Left colon (tissue), 2 donors: ENCODE data around the gene REC114. TPM values are rescaled to one million over a fixed set of nuclear protein-coding genes. Genes with fewer than 3 reads are reported as not detected.
"Not testable (repeated sequence)": the region's sequence is repeated elsewhere in the genome, so short reads cannot be mapped to it uniquely, and the experiment has no call there.

ENCODE experiments used
- ATAC-seq: fragments of 200-7000 bp; cut with Tn5 transposase; one replicate; pipeline ENCODE4 v1.9.1; 2020; ENCODE audit warnings: mild to moderate bottlenecking, moderate library complexity
- DNase-seq, 2 donors: peaks; one replicate each; pipeline ENCODE4 v3.0.0-alpha.2; 2020
- intact Hi-C, 2 donors: fragments of 100-400 bp; cut with DNase I in 1 of 2; cut with micrococcal nuclease in 1 of 2; formaldehyde crosslinking; loops; one replicate each; pipeline versions ENCODE4 v1.11.2 to v1.14.0; 2022; cut with DNase I, micrococcal nuclease
- long read RNA-seq: library from polyadenylated mRNA; unstranded; transcript quantifications from one replicate; pipeline ENCODE4 v2.0.0, GENCODE V29; 2021
- total RNA-seq, 2 donors: library from RNA; stranded (reverse); fragmentation: NEBNext Ultra II Directional; extraction: Animal tissue kit (Norgen Biotek cat#: 25700); gene quantifications; one replicate each; pipeline ENCODE4 v1.2.1, GENCODE V29; 2021
- donor health status: DM: no; HTN: no; CAD: no.
- donor health status: DM: yes; HTN: yes; CAD: no.

The REC114 gene
- not detected for total RNA-seq
- long read RNA-seq, partial matches to known transcripts = 0 of 2 reads
- long read RNA-seq, other reads (novel, unspliced or antisense) = 2 of 2 reads

DNA sequence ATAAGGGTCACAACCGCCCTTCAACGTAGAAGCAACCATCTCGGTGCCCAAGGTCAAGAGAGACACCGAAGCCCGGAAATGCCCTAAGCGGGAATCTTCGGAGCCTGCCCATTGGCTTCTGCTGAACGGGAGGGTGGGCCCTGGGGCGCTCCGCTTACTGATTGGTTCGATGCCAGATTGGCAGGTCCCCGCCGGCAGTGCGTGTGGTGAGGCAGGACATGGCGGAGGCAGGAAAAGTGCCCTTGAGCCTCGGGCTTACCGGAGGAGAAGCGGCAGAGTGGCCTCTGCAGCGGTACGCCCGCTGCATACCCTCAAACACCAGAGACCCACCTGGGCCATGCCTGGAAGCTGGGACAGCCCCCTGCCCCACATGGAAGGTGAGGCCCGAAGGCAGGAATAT lies at the start of gene REC114:
Gene REC114, plus strand, starts transcription at position 197 of the 400 bp plus-strand sequence. Its CDS starts 22 bp downstream, at position 219.
- ATAC-seq (no peak), DNase-seq (no peak)
- intact Hi-C loops = no loop called here

- intact Hi-C loops = no loop called here
- no peak for DNase-seq
- ATAC-seq = no peak
Observed at GRCh38 chr15:73393336-73393735, 49.6 kb upstream of the REC114 start.

DNA sequence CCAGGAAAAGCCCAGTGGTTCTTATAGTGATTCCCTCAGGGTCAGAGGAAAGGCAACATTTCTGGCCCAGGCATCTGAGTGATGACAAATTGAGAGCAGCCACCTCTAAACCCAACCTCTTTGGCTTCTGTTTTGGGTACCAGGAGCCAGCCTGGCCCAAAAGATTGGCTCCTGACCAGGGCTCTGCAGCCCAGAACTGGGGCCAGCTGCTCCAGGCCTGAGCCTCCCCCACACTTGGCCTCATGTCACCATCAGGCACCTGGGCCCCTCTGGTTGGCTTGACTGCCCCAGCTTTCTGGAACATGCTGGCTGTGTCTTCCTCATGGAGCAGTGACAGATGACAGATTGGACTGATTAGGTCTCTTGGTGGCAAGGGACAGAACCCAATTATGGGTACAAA lies 48.2 kb upstream of the REC114 start:
- no peak for DNase-seq
- intact Hi-C loops = no loop called here
- ATAC-seq = no peak

DNA sequence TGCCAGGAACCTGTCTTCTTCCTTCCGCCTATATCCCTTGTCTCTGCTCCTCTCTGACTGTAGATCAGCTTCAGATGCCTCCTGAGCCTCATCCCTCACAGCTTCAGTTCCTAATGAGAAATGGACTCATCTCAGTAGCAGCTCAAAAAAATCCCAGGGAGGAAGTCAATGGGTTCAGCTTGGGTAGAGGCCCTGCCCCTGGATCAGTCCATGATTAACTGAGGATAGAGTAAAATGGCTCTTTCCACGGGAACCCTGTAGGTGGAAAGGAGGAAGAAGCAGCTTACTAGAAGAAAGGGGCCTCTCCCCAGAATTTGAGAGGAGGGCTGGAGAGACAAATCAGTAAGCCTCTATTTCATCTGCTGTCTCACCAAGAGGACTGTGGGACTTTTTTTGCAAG lies 47.3 kb upstream of the REC114 start:
- ATAC-seq = no peak
- intact Hi-C loops = no loop called here
- no peak for DNase-seq

DNA sequence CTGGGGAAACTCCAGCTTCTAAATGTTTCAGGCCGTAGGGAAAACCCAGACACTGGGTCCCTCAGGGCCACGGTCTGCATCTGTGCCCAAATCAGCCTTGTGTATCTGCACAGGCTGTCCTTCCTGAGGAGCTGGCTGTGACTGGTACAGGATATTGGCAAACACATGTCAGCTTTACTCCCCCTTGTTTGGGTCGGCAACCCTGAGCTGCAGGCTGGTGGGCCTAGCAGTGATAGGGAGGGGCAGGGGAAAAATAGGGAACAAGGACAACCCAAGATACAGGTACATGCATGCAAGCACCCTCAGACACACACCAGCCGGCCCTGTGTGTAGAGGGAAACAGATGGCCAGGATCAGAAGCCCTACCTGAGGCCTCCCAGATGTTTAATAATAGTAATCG lies 45.5 kb upstream of the REC114 start:
- ATAC-seq = no peak

GRCh38 chr15:73398861-73399260 lies 44.1 kb upstream of the REC114 start:
- no peak for ATAC-seq
- no peak for DNase-seq
- intact Hi-C loops = no loop called here

More for the DNA sequence above, 45.5 kb upstream of the REC114 start:
- intact Hi-C loops = no loop called here
- no peak for DNase-seq

GRCh38 chr15:73400222-73400621 lies 42.7 kb upstream of the REC114 start:
- ATAC-seq, DNase-seq, intact Hi-C loops: not testable (repeated sequence)

GRCh38 chr15:73403171-73403570 lies 39.8 kb upstream of the REC114 start:
- DNase-seq (no peak), ATAC-seq (no peak)
- intact Hi-C loops = no loop called here

GRCh38 chr15:73414876-73415275 lies 28.1 kb upstream of the REC114 start:
- DNase-seq (no peak), ATAC-seq (no peak)
- intact Hi-C loops = no loop called here

DNA sequence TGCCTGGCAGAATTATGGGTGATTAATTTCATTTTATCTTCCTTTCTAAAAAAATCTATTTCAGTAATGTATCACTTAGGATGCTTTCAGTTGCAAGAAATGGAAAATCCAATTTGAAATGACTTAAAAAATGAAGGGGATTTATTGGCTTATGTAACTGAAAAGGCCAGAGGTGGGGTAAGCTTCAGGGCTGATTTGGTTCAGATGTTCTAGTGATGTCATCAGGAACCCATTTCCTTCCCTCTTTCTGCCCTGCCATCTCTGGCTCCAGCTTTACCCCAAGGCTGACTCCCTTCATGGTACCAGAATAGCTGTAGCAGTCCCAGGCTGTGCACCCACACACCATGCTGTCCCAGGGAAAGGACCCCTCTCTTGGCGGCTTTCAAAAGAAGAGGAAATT lies 18.5 kb upstream of the REC114 start:
- DNase-seq (no peak), ATAC-seq (no peak)
- intact Hi-C loops = no loop called here

DNA sequence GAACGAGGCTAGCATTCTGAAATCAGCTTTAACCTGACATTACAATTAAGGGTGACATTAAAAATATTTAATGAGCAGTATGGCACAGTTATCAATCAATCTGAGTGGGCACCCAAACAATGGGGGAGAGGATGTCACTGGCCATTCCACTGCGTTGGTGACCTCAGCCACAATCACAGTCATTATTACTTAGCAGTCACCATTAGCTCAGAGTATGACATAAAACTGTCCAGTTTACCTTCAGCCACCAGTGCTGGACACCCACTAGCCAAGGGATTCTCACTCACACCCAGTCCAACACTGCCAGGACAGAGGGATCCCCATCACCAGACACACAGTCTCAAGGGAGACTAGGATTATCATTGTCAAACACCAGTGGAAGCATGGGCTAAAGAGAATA lies 17.5 kb upstream of the REC114 start:
- DNase-seq = no peak
- no peak for ATAC-seq
- intact Hi-C loops = no loop called here

DNA sequence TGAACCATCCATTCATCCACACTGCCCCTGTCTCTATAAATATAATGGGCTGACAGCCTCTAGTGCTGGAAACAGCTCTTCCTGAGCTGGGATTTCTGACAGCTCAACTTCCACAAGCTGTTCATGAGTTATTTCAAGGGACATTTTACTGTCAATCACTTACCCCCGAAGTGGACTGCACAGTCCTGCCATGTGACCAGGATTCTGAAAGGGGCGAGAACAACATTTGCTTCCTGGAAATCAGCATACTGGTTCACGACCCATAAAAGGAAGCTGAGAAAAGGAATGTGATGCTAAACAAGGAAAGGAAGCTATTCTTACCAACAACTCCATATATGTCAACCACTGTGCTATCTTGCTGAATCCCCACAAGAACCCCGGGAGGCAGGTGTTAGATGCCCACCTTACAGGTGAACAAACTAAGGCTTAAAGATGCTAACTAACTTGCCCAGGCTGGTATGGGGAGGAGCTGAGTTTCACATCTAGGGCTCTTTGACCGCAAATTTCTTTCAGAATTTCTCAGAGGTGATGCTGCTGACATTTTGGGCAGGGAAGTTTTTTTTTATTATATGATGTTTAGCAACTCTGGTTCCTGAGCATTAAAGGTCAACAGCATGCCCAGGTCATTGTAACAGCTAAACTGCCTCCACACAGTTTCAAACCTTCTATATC lies 16.5 kb upstream of the REC114 start:
- DNase-seq = no peak
- ATAC-seq = no peak
- intact Hi-C loops = no loop called here

DNA sequence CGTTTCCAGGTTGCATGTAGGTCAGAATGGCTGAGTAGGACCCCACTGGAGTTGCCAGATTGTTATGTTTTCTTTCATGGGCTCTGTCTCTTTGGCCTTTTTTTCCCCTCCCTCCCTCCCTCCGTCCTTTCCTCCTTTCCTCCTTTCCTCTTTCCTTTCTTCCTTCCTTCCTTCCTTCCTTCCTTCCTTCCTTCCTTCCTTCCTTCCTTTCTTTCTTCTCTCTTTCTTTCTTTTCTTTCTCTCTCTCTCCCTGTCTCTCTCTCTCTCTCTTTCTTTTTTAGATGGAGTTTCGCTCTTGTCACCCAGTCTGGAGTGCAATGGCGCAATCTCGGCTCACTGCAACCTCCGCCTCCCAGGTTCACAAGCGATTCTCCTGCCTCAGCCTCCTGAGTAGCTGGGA lies 11.6 kb upstream of the REC114 start:
- intact Hi-C loops, DNase-seq, ATAC-seq: not testable (repeated sequence)

GRCh38 chr15:73433873-73434272 lies 9.1 kb upstream of the REC114 start:
- ATAC-seq (no peak), DNase-seq (no peak)
- intact Hi-C loops = no loop called here

DNA sequence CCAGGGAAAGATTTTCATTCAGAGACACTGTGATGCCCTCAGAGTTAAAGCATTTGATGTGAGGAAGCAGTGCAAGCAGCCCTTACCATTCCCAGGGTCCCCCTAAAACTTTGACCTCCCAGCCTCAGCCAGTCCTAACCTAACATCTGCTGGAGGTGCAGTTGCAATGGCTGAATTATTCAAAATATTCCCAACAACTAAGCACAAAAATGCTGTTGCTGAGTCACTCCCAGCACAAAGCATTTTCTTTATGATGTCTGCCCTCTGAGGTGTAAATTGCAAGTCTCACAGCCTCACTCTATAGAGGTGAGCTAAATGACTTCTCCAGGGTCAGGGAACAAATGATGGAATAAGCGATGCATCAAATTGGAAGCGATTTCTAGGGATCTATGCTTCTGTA lies 6.4 kb upstream of the REC114 start:
- DNase-seq (no peak), ATAC-seq (no peak)
- intact Hi-C loops = no loop called here

GRCh38 chr15:73437543-73438109 lies 5.3 kb upstream of the REC114 start:
- intact Hi-C loops = no loop called here
- no peak for DNase-seq

GRCh38 chr15:73438651-73439050 lies 4.3 kb upstream of the REC114 start:
- DNase-seq = no peak
- intact Hi-C loops = no loop called here
- no peak for ATAC-seq

More at GRCh38 chr15:73437543-73438109, 5.3 kb upstream of the REC114 start:
- no peak for ATAC-seq

GRCh38 chr15:73440571-73440970 lies 2.4 kb upstream of the REC114 start:
- intact Hi-C loops = no loop called here
- DNase-seq (no peak), ATAC-seq (no peak)

DNA sequence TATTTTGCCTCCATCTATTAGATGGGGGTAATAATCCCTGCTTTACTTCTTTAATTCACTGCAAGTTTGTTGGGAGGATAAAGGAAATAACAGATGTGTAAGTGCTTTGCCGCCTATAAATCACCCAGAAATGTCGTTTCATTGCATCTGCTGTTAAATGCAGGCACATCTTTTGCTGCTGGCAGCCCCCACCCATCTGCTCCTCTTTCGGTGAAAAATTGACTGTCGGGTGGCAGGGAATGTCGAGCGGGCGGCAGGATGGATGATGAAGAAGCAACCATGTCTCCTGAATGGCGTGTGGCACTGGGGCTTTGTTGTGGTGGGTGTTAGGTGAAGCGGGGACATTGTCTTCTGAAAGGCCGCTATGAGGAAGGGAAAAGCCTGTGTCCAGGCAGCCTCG lies 543 bp upstream of the REC114 start:
- ATAC-seq = no peak
- intact Hi-C loops = no loop called here
- DNase-seq = no peak

- intact Hi-C loops, ATAC-seq, DNase-seq: not testable (repeated sequence)
Observed at GRCh38 chr15:73447471-73447870, 4.5 kb downstream of the REC114 start.
